GM18526 (cell line): ENCODE results near the gene ABCB10.

Source experiments
- POLR2A ChIP-seq: IDR thresholded peaks from 3 replicates; pipeline ENCODE4 v1.6.1; 2011; ENCODE audit not compliant: insufficient read length; ENCODE audit errors: extremely low read depth

Gene ABCB10

DNA sequence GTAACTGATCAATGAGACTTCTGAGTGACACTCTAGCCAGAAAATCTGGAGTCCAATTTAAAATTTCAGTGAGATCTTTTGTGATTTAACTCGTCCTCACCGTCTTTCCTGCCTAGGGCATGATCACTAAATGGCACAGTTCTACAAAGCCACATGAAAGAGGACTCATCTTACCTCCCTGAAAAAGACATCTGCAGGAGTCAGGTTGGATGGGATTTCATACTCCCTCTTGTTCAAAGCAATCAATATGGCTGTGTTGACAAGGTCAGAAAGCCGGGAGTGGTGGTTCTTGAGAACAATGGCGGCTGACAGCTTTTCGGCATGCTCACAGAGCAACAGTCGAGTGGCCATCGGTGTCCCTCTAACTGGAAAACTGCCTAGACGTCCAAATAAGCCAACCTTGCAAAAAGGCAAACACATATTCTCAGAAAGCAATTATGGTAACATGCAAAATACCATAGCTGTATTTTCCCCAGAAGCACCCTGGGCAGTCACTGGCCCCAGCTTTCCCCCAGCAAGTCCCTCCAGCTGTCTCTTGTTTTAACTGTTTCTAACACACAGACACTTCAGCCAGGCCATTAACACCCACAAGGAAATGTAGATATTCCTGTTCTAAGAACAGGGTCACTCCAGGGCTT, 88.0 kb downstream of the ABCB10 start:
- TF ChIP-seq POLR2A: no peak

DNA sequence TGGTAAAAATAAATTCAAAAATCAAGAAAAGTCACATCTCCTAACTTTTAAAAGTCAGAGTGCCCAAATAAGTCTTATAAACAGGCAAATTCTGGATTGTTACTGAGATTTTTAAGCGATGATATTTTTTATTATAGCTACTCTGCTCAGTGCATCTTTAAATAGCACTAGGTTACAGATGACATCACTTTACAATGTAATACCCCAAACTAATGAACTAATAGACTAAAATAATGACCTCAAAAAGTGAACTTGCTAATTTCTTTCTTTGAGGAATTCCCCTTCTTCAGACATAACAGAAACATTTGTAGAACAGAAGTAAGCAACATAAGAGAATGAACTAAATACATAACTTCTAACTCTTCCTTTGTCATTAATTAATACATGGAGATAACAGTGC, 91.6 kb downstream of the ABCB10 start:
- TF ChIP-seq POLR2A: no peak
